Stomach (tissue), 9 donors: ENCODE results near the gene HSPA4. TPM values are rescaled to one million over a fixed set of nuclear protein-coding genes. Genes with fewer than 3 reads are reported as not detected.

Source experiments
- DNase-seq, 2 donors: peaks; one replicate each; pipeline versions ENCODE4 v3.0.0 to v3.0.0-alpha.2; 2013 to 2019
- H3K27ac ChIP-seq, 5 donors: fragments of 200-600 bp in 4 of 5; sonication (generic) in 4 of 5; one replicate each; pipeline ENCODE4 v1.5.1; 2013 to 2019; ENCODE audit warnings: mild to moderate bottlenecking in 1 of 5, moderate library complexity in 1 of 5
- H3K27me3 ChIP-seq, 3 donors: fragments of 200-600 bp; sonication (generic); one replicate each; pipeline ENCODE4 v1.5.1; 2017 to 2019; ENCODE audit warnings: mixed run types in 1 of 3
- H3K36me3 ChIP-seq, 4 donors: fragments of 200-600 bp; sonication (generic); 1 replicate in 3 of 4; 2 replicates in 1 of 4; pipeline ENCODE4 v1.5.1; 2016 to 2019
- H3K4me1 ChIP-seq, 4 donors: fragments of 200-600 bp; sonication (generic); one replicate each; pipeline ENCODE4 v1.5.1; 2016 to 2019
- H3K4me3 ChIP-seq, 4 donors: fragments of 200-600 bp; sonication (generic) in 3 of 4; one replicate each; pipeline ENCODE4 v1.5.1; 2016 to 2019; ENCODE audit warnings: mild to moderate bottlenecking in 1 of 4
- H3K9me3 ChIP-seq, 4 donors: fragments of 200-600 bp; sonication (generic); one replicate each; pipeline ENCODE4 v1.5.1; 2016 to 2019
- CTCF ChIP-seq, 7 experiments: fragments of 450-650 bp in 4 of 7; fragments of 200-600 bp in 3 of 7; sonication (generic) in 3 of 7; IDR thresholded peaks; one replicate each; pipeline ENCODE4 v1.5.1; 2016 to 2019; ENCODE audit warnings: antibody characterized with exemption in 7 of 7, control low read depth in 2 of 7, mild to moderate bottlenecking in 1 of 7
- EP300 ChIP-seq: sonication (generic); formaldehyde crosslinking; IDR thresholded peaks from one replicate; pipeline ENCODE4 v1.6.1; 2017; ENCODE audit warnings: antibody characterized with exemption
- POLR2A ChIP-seq, 4 donors: fragments of 450-650 bp; IDR thresholded peaks; one replicate each; pipeline ENCODE4 v1.6.1; 2016; ENCODE audit warnings: antibody characterized with exemption in 4 of 4, control low read depth in 2 of 4, mild to moderate bottlenecking in 1 of 4, moderate library complexity in 1 of 4
- POLR2AphosphoS5 ChIP-seq, 3 donors: sonication (generic); formaldehyde crosslinking; IDR thresholded peaks; one replicate each; pipeline ENCODE4 v1.6.1; 2016; ENCODE audit warnings: antibody characterized with exemption in 3 of 3
- WGBS, 5 donors: extraction: QIAGEN DNeasy Blood & Tissue Kit in 3 of 5; methylation state at CpG; one replicate each; pipeline versions ENCODE4 v1.1.5 to v1.1.7; 2013 to 2018; 5-methylcytosine and 5-hydroxymethylcytosine counted together
- intact Hi-C: fragments of 100-400 bp; cut with DNase I; formaldehyde crosslinking; loops from one replicate; pipeline ENCODE4 v1.15.1; 2023; ENCODE audit warnings: low total_unique reads
- polyA plus RNA-seq, 3 donors: library from polyadenylated mRNA; stranded (reverse); fragments of 200-250 nt; gene quantifications; one replicate each; pipeline ENCODE4 v1.2.3, GENCODE V29; 2013
- total RNA-seq, 5 donors: library from RNA; depleted of rRNA; stranded (reverse); fragments of >200 nt; gene quantifications; one replicate each; pipeline versions ENCODE4 v1.1.0 to v1.2.3, GENCODE V29; 2014 to 2016
- donor health status: healthy with polysubstance abuse.
- donor health status: Bipolar disorder and iron deficiency.
- donor health status: healthy.

Gene HSPA4
- total and polyA plus RNA-seq, 8 donors: 21.6 to 79.1 (median 37.2) TPM

- Histone ChIP-seq H3K4me1 (peaks cover 0 to 36% (median 17%) of the 10 kb centered on the region in 4 donors), H3K27ac (no peak overlapping the region), H3K9me3 (no peaks in the 10 kb centered on the region), H3K27me3 (no peaks in the 10 kb centered on the region), H3K36me3 (no peaks in the 10 kb centered on the region), H3K4me3 (no peak overlapping the region)
- no peak for TF ChIP-seq POLR2AphosphoS5 (IDR thresholded peaks at IDR 0.05)
- 90 to 100% (median 97%) methylated on average over 1 of the region's 1 CpG for WGBS, 5 donors
- intact Hi-C loops: no loop called here
- no peak for DNase-seq
Measured at GRCh38 chr5:133029416-133029815, 22.4 kb upstream of the HSPA4 start.

GRCh38 chr5:133030343-133031005, 21.3 kb upstream of the HSPA4 start:
- TF ChIP-seq POLR2AphosphoS5 (IDR thresholded peaks at IDR 0.05) (no peak), EP300 (no peak), CTCF (IDR thresholded peaks at IDR 0.05) (no peak), POLR2A (IDR thresholded peaks at IDR 0.05) (no peak)
- WGBS, 5 donors: 45 to 67% (median 61%) methylated on average over 2 of the region's 2 CpGs
- Histone ChIP-seq H3K4me1 (peaks cover 0 to 26% (median 7%) of the 10 kb centered on the region in 4 donors), H3K27ac (no peak overlapping the region), H3K9me3 (no peaks in the 10 kb centered on the region), H3K27me3 (no peaks in the 10 kb centered on the region), H3K4me3 (no peak overlapping the region), H3K36me3 (no peaks in the 10 kb centered on the region)
- no peak for DNase-seq
- intact Hi-C loops: no loop called here

GRCh38 chr5:133032852-133033742, 18.7 kb upstream of the HSPA4 start:
- peaks cover 0 to 13% (median 0%) of the 10 kb centered on the region in 4 donors for H3K4me1 ChIP-seq
- TF ChIP-seq EP300 (no peak), POLR2AphosphoS5 (IDR thresholded peaks at IDR 0.05) (peak in 1 of 3 donors; percentile 17), CTCF (IDR thresholded peaks at IDR 0.05) (no peak)
- no peak overlapping the region for H3K4me3 ChIP-seq
- DNase-seq: peak in 1 of 2 donors; percentile 33
- peak overlapping the region in 1 of 5 donors; percentile 19 for H3K27ac ChIP-seq
- WGBS, 5 donors: 35 to 48% (median 40%) methylated on average over 6 of the region's 6 CpGs
- no peaks in the 10 kb centered on the region for H3K9me3 ChIP-seq
- intact Hi-C loops: no loop called here
- no peaks in the 10 kb centered on the region for H3K36me3 ChIP-seq
- no peaks in the 10 kb centered on the region for H3K27me3 ChIP-seq

- H3K4me3 ChIP-seq: no peak overlapping the region
- H3K27me3 ChIP-seq: no peaks in the 10 kb centered on the region
- H3K36me3 ChIP-seq: no peaks in the 10 kb centered on the region
- DNase-seq: no peak
- TF ChIP-seq POLR2AphosphoS5 (IDR thresholded peaks at IDR 0.05): no peak
- TF ChIP-seq POLR2A (IDR thresholded peaks at IDR 0.05): no peak
- TF ChIP-seq CTCF (IDR thresholded peaks at IDR 0.05): no peak
- TF ChIP-seq EP300: no peak
- WGBS, 5 donors: 83 to 95% (median 91%) methylated on average over 11 of the region's 11 CpGs
- peaks cover 0 to 13% (median 0%) of the 10 kb centered on the region in 4 donors for H3K4me1 ChIP-seq
- H3K27ac ChIP-seq: no peak overlapping the region
- H3K9me3 ChIP-seq: no peaks in the 10 kb centered on the region
- intact Hi-C loops: no loop called here
Measured at GRCh38 chr5:133034064-133034463, 17.7 kb upstream of the HSPA4 start.
